Gastrocnemius medialis (tissue), 4 donors: ENCODE data around the gene EYS. TPM values are rescaled to one million over a fixed set of nuclear protein-coding genes. Genes with fewer than 3 reads are reported as not detected.

Experiments used
- ATAC-seq, 2 donors: fragments of 150-250 bp; one replicate each; pipeline ENCODE4 v1.9.1; 2016
- DNase-seq, 2 donors: peaks; one replicate each; pipeline ENCODE4 v3.0.0-alpha.2; 2019
- H3K27ac ChIP-seq, 4 donors: fragments of 200-600 bp; sonication (generic); 1 replicate in 1 of 4; 2 replicates in 3 of 4; pipeline ENCODE4 v1.5.1; 2016 to 2018; ENCODE audit warnings: mild to moderate bottlenecking in 2 of 4, moderate library complexity in 1 of 4
- H3K27me3 ChIP-seq, 3 donors: fragments of 200-600 bp; sonication (generic) in 2 of 3; 1 replicate in 1 of 3; 2 replicates in 2 of 3; pipeline versions ENCODE4 v1.5.1 to v1.6.0; 2016 to 2019; ENCODE audit warnings: mild to moderate bottlenecking in 1 of 3, moderate library complexity in 1 of 3
- H3K36me3 ChIP-seq, 2 donors: fragments of 200-600 bp; sonication (generic) in 1 of 2; one replicate each; pipeline ENCODE4 v1.5.1; 2017 to 2018
- H3K4me1 ChIP-seq, 2 donors: fragments of 200-600 bp; sonication (generic) in 1 of 2; one replicate each; pipeline ENCODE4 v1.5.1; 2016 to 2017; ENCODE audit warnings: mild to moderate bottlenecking in 2 of 2
- H3K4me3 ChIP-seq, 4 donors: fragments of 200-600 bp; sonication (generic) in 3 of 4; 1 replicate in 1 of 4; 2 replicates in 3 of 4; pipeline ENCODE4 v1.5.1; 2016 to 2019; ENCODE audit warnings: mild to moderate bottlenecking in 2 of 4
- H3K9me3 ChIP-seq, 3 donors: fragments of 200-600 bp; sonication (generic) in 2 of 3; 1 replicate in 1 of 3; 2 replicates in 2 of 3; pipeline ENCODE4 v1.5.1; 2016 to 2019
- CTCF ChIP-seq, 5 experiments: fragments of 450-650 bp in 3 of 5; fragments of 200-600 bp in 2 of 5; sonication (generic) in 2 of 5; IDR thresholded peaks in 4 of 5; conservative IDR thresholded peaks in 1 of 5; 1 replicate in 4 of 5; 2 replicates in 1 of 5; pipeline ENCODE4 v1.5.1; 2016 to 2019; ENCODE audit warnings: antibody characterized with exemption in 5 of 5, mild to moderate bottlenecking in 3 of 5, moderate library complexity in 3 of 5
- POLR2A ChIP-seq, 2 donors: fragments of 450-650 bp; IDR thresholded peaks; one replicate each; pipeline ENCODE4 v1.6.1; 2017; ENCODE audit warnings: antibody characterized with exemption in 2 of 2, mild to moderate bottlenecking in 2 of 2, moderate library complexity in 2 of 2
- in situ Hi-C, 4 donors: fragments of 200-750 bp; cut with MboI; loops; one replicate each; pipeline versions ENCODE4 v1.15.0 to v1.8.0; 2017; ENCODE audit warnings: low sequenced_read_pairs in 4 of 4
- intact Hi-C: fragments of 100-400 bp; cut with DNase I; formaldehyde crosslinking; loops from one replicate; pipeline ENCODE4 v1.15.1; 2023; ENCODE audit warnings: low total_unique reads
- total RNA-seq, 4 donors: library from RNA; depleted of rRNA; stranded (reverse); fragments of >200 nt; gene quantifications; one replicate each; pipeline versions ENCODE4 v1.1.0 to v1.2.3, GENCODE V29; 2016

Gene EYS
- total RNA-seq, 4 donors from 2014 or later = 0.20 TPM; not detected in 3

- Histone ChIP-seq H3K36me3 (no peaks in the 10 kb centered on the region), H3K9me3 (no peaks in the 10 kb centered on the region), H3K4me1 (no peaks in the 10 kb centered on the region), H3K27me3 (no peaks in the 10 kb centered on the region), H3K27ac (no peak overlapping the region), H3K4me3 (no peak overlapping the region)
- TF ChIP-seq POLR2A (IDR thresholded peaks at IDR 0.05) (no peak), CTCF (IDR thresholded peaks at IDR 0.05 in 4 of 5, conservative IDR thresholded peaks at IDR 0.05 in 1 of 5) (no peak)
- no peak for DNase-seq
- in situ Hi-C loops (no loop called here), intact Hi-C loops (no loop called here)
- ATAC-seq = no peak
These were observed 12.1 kb upstream of the EYS start for GRCh38 chr6:65719101-65719500.

DNA sequence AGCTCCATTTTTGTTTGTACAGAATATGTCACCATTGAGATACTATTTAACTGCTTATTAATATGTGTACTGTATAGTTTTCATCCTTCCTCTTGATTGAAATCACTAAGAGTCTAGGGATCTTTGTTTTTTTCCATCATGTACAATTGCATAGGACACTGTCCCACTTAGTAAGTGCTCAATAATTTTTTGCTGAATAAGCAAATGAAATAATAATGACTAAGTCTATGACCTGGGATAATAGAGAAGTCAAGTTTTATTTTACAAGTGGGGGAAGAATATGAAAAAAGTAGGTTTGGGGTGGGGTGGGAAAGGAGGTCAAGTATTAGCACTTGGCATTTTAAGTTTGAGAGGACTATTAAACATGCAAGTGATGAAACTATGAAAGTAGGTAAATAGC, 4.5 kb upstream of the EYS start:
- intact Hi-C loops = no loop called here
- Histone ChIP-seq H3K27me3 (no peaks in the 10 kb centered on the region), H3K36me3 (no peaks in the 10 kb centered on the region), H3K27ac (no peak overlapping the region), H3K4me3 (no peak overlapping the region), H3K9me3 (no peaks in the 10 kb centered on the region), H3K4me1 (no peaks in the 10 kb centered on the region)
- in situ Hi-C loops = no loop called here
- ATAC-seq (no peak), DNase-seq (no peak)
- no peak for TF ChIP-seq POLR2A (IDR thresholded peaks at IDR 0.05)
- TF ChIP-seq CTCF (IDR thresholded peaks at IDR 0.05 in 4 of 5, conservative IDR thresholded peaks at IDR 0.05 in 1 of 5) = no peak

- Histone ChIP-seq H3K9me3 (no peaks in the 10 kb centered on the region), H3K4me1 (no peaks in the 10 kb centered on the region), H3K27ac (no peak overlapping the region), H3K4me3 (no peak overlapping the region), H3K36me3 (no peaks in the 10 kb centered on the region), H3K27me3 (no peaks in the 10 kb centered on the region)
- DNase-seq (no peak), ATAC-seq (no peak)
- TF ChIP-seq CTCF (IDR thresholded peaks at IDR 0.05 in 4 of 5, conservative IDR thresholded peaks at IDR 0.05 in 1 of 5) (no peak), POLR2A (IDR thresholded peaks at IDR 0.05) (no peak)
- intact Hi-C loops (no loop called here), in situ Hi-C loops (no loop called here)
These were observed 2.2 kb upstream of the EYS start for GRCh38 chr6:65709099-65709830.

- in situ Hi-C loops (no loop called here), intact Hi-C loops (no loop called here)
- Histone ChIP-seq H3K36me3 (no peaks in the 10 kb centered on the region), H3K27ac (no peak overlapping the region), H3K4me3 (no peak overlapping the region), H3K27me3 (no peaks in the 10 kb centered on the region), H3K4me1 (no peaks in the 10 kb centered on the region), H3K9me3 (no peaks in the 10 kb centered on the region)
- TF ChIP-seq CTCF (IDR thresholded peaks at IDR 0.05 in 4 of 5, conservative IDR thresholded peaks at IDR 0.05 in 1 of 5) (no peak), POLR2A (IDR thresholded peaks at IDR 0.05) (no peak)
- ATAC-seq = no peak
- DNase-seq = no peak
These were observed 1.1 kb upstream of the EYS start for GRCh38 chr6:65708162-65708561.

DNA sequence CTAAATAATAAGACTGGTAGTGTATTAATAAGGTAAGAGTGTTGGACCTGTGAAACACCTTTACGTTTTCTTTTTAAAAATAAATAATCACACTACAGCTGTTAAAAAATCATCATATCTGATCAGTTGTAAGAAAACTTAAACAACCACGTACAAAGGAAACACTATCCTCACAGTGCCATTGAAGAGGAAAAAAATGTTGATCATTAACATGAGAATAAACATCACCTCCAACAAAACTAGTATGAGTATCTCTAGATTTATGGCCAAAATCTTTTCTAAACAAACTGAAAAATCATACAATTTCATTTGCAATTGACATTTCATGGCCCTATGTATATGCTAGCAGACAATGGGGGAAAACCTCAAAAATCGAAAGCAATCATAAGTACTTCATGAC, 590 bp downstream of the EYS start:
- H3K4me3 ChIP-seq = no peak overlapping the region
- no peaks in the 10 kb centered on the region for H3K4me1 ChIP-seq
- DNase-seq (no peak), ATAC-seq (no peak)
- no peaks in the 10 kb centered on the region for H3K36me3 ChIP-seq
- no peak overlapping the region for H3K27ac ChIP-seq
- no peak for TF ChIP-seq POLR2A (IDR thresholded peaks at IDR 0.05)
- no peak for TF ChIP-seq CTCF (IDR thresholded peaks at IDR 0.05 in 4 of 5, conservative IDR thresholded peaks at IDR 0.05 in 1 of 5)
- in situ Hi-C loops = no loop called here
- no peaks in the 10 kb centered on the region for H3K27me3 ChIP-seq
- no peaks in the 10 kb centered on the region for H3K9me3 ChIP-seq
- intact Hi-C loops = no loop called here
